ENCODE results near the gene DPF1. TPM values are rescaled to one million over a fixed set of nuclear protein-coding genes. Genes with fewer than 3 reads are reported as not detected.

Gene DPF1
- total and polyA plus RNA-seq, 10 of the 15 experiments (the other 5 are each of a cell fraction or from before 2014, with no cell fraction given): 0.11 to 4.3 (median 2.4) TPM

- in situ Hi-C loops (cut with MboI): no loop called here
Measured at GRCh38 chr19:38265213-38265861, 41.3 kb upstream of the DPF1 start.

More at GRCh38 chr19:38265213-38265861, 41.3 kb upstream of the DPF1 start:
- CTCF ChIA-PET: interaction anchor here (0.6 to 2.1 kb wide), 4 partner anchors 11 to 55 kb away, joined by 3 to 6 read pairs (median 3); no protein-coding TSS in a partner anchor
- SMC1A ChIA-PET (ENCODE audit: uncharacterized antibody, unreplicated experiment): interaction anchor here (0.7 to 1.8 kb wide), 2 partner anchors 21 to 29 kb away, joined by 3 to 5 read pairs; no protein-coding TSS in a partner anchor
- Histone ChIP-seq H2AFZ (ENCODE audit: control insufficient read depth, low read depth, low read length) (no peak overlapping the region), H3K9ac (ENCODE audit: control insufficient read depth, insufficient read depth, low read length) (no peak overlapping the region), H3K4me1 (ENCODE audit: control insufficient read depth, insufficient read depth, low read length) (peaks cover 9% of the 10 kb centered on the region), H3K36me3 (ENCODE audit: control insufficient read depth in 2 of 2, insufficient read depth in 2 of 2, low read length in 1 of 2) (no peaks in the 10 kb centered on the region), H3K4me3 (no peak overlapping the region), H4K20me1 (ENCODE audit: control insufficient read depth, insufficient read depth) (no peaks in the 10 kb centered on the region), H3K27me3 (replicated peaks in 1 of 2; ENCODE audit: control insufficient read depth in 2 of 2, insufficient read depth in 2 of 2, low read length in 1 of 2) (peaks cover 0 to 2% of the 10 kb centered on the region in 2 experiments; a peak in 2 of 4 replicates), H3K27ac (ENCODE audit: control insufficient read depth, insufficient read depth) (no peak overlapping the region), H3K79me2 (ENCODE audit: control insufficient read depth, insufficient read depth, low read length) (no peaks in the 10 kb centered on the region), H3K9me3 (replicated peaks; ENCODE audit: control insufficient read depth, insufficient read depth, low read length) (no peaks in the 10 kb centered on the region), H3K4me2 (ENCODE audit: control insufficient read depth, insufficient read depth) (0 out of 2 replicates have a peak overlapping the region, but pooled peaks have one; percentile 97)
- POLR2A ChIA-PET: interaction anchor here (0.6 kb wide), 1 partner anchor 32 kb away, joined by 5 read pairs; no protein-coding TSS in a partner anchor
- no peak for DNase-seq (ENCODE audit: low read depth, low spot score)
- intact Hi-C loops (cut with micrococcal nuclease; ENCODE audit: unreplicated experiment): no loop called here
- ATAC-seq: no peak
- TF ChIP-seq, protein P1, sequence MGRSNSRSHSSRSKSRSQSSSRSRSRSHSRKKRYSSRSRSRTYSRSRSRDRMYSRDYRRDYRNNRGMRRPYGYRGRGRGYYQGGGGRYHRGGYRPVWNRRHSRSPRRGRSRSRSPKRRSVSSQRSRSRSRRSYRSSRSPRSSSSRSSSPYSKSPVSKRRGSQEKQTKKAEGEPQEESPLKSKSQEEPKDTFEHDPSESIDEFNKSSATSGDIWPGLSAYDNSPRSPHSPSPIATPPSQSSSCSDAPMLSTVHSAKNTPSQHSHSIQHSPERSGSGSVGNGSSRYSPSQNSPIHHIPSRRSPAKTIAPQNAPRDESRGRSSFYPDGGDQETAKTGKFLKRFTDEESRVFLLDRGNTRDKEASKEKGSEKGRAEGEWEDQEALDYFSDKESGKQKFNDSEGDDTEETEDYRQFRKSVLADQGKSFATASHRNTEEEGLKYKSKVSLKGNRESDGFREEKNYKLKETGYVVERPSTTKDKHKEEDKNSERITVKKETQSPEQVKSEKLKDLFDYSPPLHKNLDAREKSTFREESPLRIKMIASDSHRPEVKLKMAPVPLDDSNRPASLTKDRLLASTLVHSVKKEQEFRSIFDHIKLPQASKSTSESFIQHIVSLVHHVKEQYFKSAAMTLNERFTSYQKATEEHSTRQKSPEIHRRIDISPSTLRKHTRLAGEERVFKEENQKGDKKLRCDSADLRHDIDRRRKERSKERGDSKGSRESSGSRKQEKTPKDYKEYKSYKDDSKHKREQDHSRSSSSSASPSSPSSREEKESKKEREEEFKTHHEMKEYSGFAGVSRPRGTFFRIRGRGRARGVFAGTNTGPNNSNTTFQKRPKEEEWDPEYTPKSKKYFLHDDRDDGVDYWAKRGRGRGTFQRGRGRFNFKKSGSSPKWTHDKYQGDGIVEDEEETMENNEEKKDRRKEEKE (IDR thresholded peaks at IDR 0.05): no peak
- TF ChIP-seq CBX3 (IDR thresholded peaks at IDR 0.05; ENCODE audit: borderline replicate concordance, low read depth): no peak
- TF ChIP-seq TAF1 (IDR thresholded peaks at IDR 0.05; ENCODE audit: borderline replicate concordance, low read depth, low read length): no peak
- no peak for TF ChIP-seq HDGF (IDR thresholded peaks at IDR 0.05)
- no peak for TF ChIP-seq NFYA (IDR thresholded peaks at IDR 0.05; ENCODE audit: borderline replicate concordance, low read depth, low read length)
- TF ChIP-seq CHD4 (IDR thresholded peaks at IDR 0.05): no peak
- no peak for TF ChIP-seq IRF5 (IDR thresholded peaks at IDR 0.05; ENCODE audit: borderline replicate concordance)
- WGBS (ENCODE audit: insufficient coverage, insufficient replicate concordance, low lambda C conversion rate, missing lambda C conversion rate): 46% methylated on average over 14 of the region's 14 CpGs
- BruUV-seq (replicated peaks): no TSS peak
- RAD21 ChIA-PET (ENCODE audit: unreplicated experiment): interaction anchor here (0.7 to 0.9 kb wide), 2 partner anchors 22 to 71 kb away, joined by 3 to 4 read pairs; partner anchors contain the start of gene CATSPERG
- FAIRE-seq: no peak
